Epithelial cell of proximal tubule (primary cell): ENCODE results near the gene TJP1. TPM values are rescaled to one million over a fixed set of nuclear protein-coding genes. Genes with fewer than 3 reads are reported as not detected.

ENCODE experiments used
- DNase-seq: peaks from one replicate; pipeline ENCODE4 v3.0.0-alpha.2; 2011; ENCODE audit warnings: low read depth
- H3K4me3 ChIP-seq: 2 replicates; pipeline ENCODE4 v1.5.1; 2011; ENCODE audit warnings: low read depth, mild to moderate bottlenecking, low read length
- total RNA-seq: library from RNA; depleted of rRNA; stranded (reverse); fragments of >200 nt; gene quantifications from 2 replicates; pipeline ENCODE4 v1.2.3, GENCODE V29; 2015
- TF ChIP-seq, protein P1 (sequence below): conservative IDR thresholded peaks from 2 replicates; pipeline ENCODE4 v1.5.1; 2012; ENCODE audit warnings: low read depth, mild to moderate bottlenecking, low read length

The TJP1 gene
- total RNA-seq, 1 donor from 2014 or later, result 106 TPM

DNA sequence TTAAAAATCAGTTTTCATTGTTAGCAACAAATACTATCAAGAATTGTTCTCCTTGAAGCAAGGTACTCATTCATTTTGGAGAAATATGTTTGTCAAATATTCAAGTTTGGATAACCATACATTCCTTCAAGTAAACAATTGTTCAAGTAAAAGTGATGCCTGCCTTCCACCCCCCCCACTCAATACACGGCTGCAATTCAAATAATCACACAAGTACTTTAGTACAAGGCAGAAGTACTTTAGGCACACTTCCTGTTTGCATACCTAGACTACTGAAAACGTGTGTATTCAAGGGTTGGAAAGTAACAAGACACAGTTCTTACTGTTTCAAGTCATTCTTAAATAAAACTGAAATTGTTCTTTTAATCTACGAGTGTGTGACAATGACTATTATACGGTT is 45.4 kb downstream of the TJP1 start:
- DNase-seq, result no peak
- TF ChIP-seq, protein P1, sequence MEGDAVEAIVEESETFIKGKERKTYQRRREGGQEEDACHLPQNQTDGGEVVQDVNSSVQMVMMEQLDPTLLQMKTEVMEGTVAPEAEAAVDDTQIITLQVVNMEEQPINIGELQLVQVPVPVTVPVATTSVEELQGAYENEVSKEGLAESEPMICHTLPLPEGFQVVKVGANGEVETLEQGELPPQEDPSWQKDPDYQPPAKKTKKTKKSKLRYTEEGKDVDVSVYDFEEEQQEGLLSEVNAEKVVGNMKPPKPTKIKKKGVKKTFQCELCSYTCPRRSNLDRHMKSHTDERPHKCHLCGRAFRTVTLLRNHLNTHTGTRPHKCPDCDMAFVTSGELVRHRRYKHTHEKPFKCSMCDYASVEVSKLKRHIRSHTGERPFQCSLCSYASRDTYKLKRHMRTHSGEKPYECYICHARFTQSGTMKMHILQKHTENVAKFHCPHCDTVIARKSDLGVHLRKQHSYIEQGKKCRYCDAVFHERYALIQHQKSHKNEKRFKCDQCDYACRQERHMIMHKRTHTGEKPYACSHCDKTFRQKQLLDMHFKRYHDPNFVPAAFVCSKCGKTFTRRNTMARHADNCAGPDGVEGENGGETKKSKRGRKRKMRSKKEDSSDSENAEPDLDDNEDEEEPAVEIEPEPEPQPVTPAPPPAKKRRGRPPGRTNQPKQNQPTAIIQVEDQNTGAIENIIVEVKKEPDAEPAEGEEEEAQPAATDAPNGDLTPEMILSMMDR, result no peak
- no peak overlapping the region for H3K4me3 ChIP-seq

DNA sequence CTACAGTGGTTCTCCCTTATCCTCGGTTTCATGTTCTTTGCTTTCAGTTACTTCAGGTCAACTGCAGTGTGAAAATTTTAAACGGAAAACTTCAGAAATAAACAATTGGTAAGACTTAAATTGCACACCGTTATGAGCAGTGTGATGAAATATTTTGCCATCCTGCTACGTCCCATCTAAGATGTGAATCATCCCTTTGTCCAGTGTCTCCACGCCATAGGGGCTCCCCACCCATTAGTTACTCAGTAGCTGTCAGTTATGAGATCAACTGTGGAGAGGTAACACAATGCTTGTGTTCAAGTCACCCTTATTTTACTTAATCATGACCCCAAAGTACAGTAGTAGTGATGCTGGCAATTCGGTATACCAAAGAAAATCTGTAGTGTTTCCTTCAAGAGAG is 47.4 kb downstream of the TJP1 start:
- H3K4me3 ChIP-seq, result no peak overlapping the region
- peak; percentile 52 for DNase-seq
- TF ChIP-seq, protein P1, result no peak

DNA sequence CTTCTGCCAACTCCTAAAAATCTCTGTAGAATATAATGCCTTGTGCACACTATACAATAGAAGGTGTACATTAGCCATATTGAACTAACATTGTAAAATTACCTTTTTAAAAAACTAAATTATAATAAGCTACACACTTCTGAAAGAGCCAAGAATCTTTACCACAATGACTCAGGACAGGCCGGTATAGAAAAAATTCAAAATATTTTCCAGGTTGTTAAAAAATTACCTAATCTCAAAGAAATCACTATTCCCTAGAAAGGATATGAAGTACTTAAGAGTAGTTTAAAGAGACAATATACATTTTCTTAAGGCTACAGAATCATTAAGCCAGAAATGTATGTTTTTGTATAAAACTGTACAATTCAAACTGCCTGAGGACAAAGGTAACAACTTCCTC is 48.5 kb downstream of the TJP1 start:
- TF ChIP-seq, protein P1, result no peak
- H3K4me3 ChIP-seq, result no peak overlapping the region
- no peak for DNase-seq

DNA sequence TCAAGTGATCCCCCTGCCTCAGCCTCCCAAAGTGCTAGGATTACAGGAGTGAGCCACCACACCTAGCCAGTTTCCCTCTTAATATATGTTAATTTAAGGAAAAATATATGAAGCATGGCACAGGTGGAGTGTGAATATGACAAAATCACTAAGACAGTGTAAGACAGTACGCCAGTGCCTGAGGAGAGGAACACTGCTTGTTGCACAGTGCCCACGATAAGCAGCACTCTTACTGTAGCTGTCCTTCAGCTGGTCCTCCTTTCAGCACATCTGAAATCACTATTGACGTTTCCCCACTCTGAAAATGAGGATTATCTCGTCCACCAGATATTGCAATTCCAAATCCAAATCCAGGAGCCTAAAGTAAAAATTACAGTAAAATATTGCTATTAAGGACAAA is 49.3 kb downstream of the TJP1 start:
- no peak overlapping the region for H3K4me3 ChIP-seq
- TF ChIP-seq, protein P1, result no peak
- DNase-seq, result no peak

DNA sequence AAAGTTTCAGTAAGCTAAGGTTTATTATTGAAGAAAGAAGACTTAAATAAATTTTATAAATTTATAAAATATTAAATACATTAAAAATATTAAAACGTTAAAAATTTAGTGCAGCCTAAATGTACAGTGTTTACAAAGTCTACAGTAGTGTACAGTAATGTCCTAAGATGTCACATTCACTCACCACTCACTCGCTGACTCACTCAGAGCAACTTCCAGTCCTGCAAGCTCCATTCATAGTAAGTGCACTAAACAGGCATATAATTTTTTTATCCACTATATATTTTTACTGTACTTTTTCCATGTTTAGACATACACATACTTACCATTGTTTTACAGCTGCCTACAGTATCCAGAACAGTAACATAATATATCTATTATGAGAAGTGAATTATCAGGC is 51.5 kb downstream of the TJP1 start:
- TF ChIP-seq, protein P1, result no peak
- no peak overlapping the region for H3K4me3 ChIP-seq
- no peak for DNase-seq

DNA sequence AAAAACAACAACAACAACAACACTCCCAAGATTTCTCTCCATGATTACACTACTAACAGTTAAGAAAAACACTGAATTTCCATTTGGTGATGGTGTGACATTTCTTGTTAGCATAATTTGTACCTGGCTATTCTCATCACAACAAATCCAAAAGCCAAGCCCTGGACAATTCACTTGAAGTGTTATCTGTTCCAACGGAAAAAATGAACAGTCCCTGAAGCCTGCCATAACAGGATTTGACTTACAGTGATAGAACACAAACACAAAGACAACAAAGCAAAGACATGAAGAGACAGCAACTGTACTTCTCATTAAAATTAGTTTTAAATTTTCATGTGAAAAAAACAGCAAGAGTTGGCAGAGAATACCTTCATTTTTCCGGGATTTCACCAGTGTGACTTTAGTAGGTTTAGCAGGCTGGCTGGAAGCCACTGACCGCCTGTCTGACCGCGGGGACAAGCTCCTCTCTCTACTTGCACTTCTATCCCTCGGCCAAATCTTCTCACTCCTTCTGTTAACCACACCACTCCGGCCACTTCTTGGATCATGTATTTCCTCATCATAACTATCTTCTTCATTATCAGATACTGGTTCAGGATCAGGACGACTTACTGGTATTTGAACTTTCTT is 56.3 kb downstream of the TJP1 start:
- TF ChIP-seq, protein P1, result no peak
- no peak overlapping the region for H3K4me3 ChIP-seq
- DNase-seq, result no peak

DNA sequence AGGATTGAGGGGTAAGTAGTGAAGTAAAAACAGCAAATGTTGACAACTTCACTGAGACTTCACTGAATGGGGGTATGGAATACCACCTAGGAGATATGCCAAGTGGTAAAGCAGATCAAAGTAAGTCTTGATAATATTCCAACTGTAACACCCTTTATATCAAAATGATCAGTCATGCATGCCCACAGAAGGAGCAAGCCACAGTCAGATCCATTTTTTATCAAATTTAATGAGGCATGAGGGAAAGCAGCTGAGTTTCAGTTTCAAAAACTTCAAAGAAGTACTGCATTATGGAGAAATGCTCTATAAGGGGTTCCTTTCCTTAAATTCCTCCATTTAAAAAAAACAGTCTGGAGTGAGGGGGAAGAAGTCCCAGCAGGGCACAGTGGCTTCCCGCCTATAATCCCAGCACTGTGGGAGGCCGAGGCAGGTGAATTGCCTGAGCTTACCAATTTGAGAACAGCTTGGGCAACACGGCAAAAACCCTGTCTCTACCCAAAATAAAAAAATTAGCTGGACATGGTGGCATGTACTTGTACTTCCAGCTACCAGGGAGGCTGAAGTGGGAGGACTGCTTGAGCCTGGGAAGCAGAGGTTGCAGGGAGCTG is 56.9 kb downstream of the TJP1 start:
- no peak overlapping the region for H3K4me3 ChIP-seq
- TF ChIP-seq, protein P1, result no peak
- DNase-seq, result no peak
